Measurements from ENCODE around the gene PYCARD. TPM values are rescaled to one million over a fixed set of nuclear protein-coding genes. Genes with fewer than 3 reads are reported as not detected.

Gene PYCARD
- total and polyA plus RNA-seq, 9 of the 15 experiments (the other 6 are each of a cell fraction or from before 2014, with no cell fraction given) = 1.3 to 28.4 (median 6.0) TPM

DNA sequence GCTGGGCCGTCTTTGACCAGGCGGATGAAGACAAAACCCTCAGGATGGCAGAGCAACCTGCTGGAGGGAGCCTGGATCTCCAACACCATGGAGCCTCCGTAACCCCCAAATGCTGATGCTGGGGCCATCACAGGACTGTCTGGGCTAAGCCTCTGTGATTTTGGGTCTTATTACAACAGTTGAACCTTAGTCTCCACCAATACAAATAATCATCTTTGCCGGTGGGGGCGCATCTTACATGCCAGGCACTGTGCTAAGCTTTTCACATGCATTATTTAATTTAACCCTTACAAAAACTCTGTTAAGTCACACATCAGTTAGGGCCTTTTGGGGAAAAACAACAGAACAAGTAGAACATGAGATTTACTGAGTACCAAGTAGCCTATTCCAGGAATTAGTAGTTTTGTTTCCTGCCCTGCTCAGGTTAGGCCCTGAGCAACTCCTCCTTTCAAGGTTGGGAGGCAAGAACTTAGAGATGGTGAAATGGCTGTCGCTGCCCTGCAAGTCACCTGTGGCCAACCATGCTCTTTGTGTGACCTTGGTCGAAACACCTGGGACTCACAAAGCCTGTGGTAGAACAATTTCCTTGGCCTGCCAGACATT, 48.3 kb upstream of the PYCARD start:
- Histone ChIP-seq H3K9me3 (replicated peaks; ENCODE audit: control insufficient read depth, insufficient read depth, low read depth, low read length) (no peaks in the 10 kb centered on the region), H3K9me1 (ENCODE audit: control insufficient read depth, insufficient read depth, low read length) (no peaks in the 10 kb centered on the region), H3K27me3 (ENCODE audit: control insufficient read depth in 2 of 2, insufficient read depth in 2 of 2, low read length in 2 of 2) (no peaks in the 10 kb centered on the region), H3K27ac (ENCODE audit: extremely low read depth, low read depth, low read length) (no peak overlapping the region), H3K36me3 (ENCODE audit: control insufficient read depth, insufficient read depth, low read length) (no peaks in the 10 kb centered on the region), H3K4me2 (ENCODE audit: insufficient read depth, low read length) (no peak overlapping the region), H3K4me1 (replicated peaks in 1 of 2; ENCODE audit: control insufficient read depth in 2 of 2, insufficient read depth in 2 of 2, low read length in 2 of 2) (peaks cover 23 to 32% of the 10 kb centered on the region in 2 experiments), H4K20me1 (replicated peaks; ENCODE audit: control insufficient read depth, insufficient read depth, low read length) (no peaks in the 10 kb centered on the region), H3K79me2 (ENCODE audit: control insufficient read depth, insufficient read depth, low read length) (no peaks in the 10 kb centered on the region), H2AFZ (ENCODE audit: low read depth, low read length) (no peak overlapping the region), H3K9ac (ENCODE audit: insufficient read depth in 1 of 2, low read depth in 2 of 2, low read length in 2 of 2) (peak overlapping the region in 1 of 2 experiments; percentile 23; a peak in 1 of 4 replicates), H3K4me3 (no peak overlapping the region)
- no TSS peak for BruUV-seq (replicated peaks)
- ATAC-seq (no peak), FAIRE-seq (no peak), DNase-seq (ENCODE audit: extremely low read depth in 1 of 4, low spot score in 3 of 4) (peak in 1 of 4 experiments; percentile 2)
- WGBS (ENCODE audit: insufficient coverage, low coverage, missing lambda C conversion rate) = 78% methylated on average over 7 of the region's 7 CpGs
- CTCF ChIA-PET (ENCODE audit: low intra/inter-chr PET ratio) = no interaction called here
- in situ Hi-C loops (cut with MboI) (no loop called here), intact Hi-C loops (cut with micrococcal nuclease) (no loop called here)
- no peak for TF ChIP-seq HINFP (tag; conservative IDR thresholded peaks at IDR 0.05; ENCODE audit: low read depth)
- TF ChIP-seq CTCF (IDR thresholded peaks at IDR 0.05 in 2 of 3, conservative IDR thresholded peaks at IDR 0.05 in 1 of 3; ENCODE audit: insufficient read depth in 2 of 3, low read depth in 1 of 3, low read length in 3 of 3) = 0 out of 6 replicates have a peak, but pooled peaks of 1 of the 3 experiments have one; percentile 3
- TF ChIP-seq TCF7 (IDR thresholded peaks at IDR 0.05; ENCODE audit: borderline replicate concordance) = no peak
- POLR2A ChIA-PET = interaction anchor here (0.6 kb wide), 1 partner anchor 430 kb away, joined by 3 read pairs; no protein-coding TSS in a partner anchor

Measured in K562 (cell line).